ENCODE results near the gene CDC27.

- no peak for TF ChIP-seq EZH2 (IDR thresholded peaks at IDR 0.05)
- TF ChIP-seq CTCF (IDR thresholded peaks at IDR 0.05) = no peak
These were observed 12.7 kb downstream of the CDC27 start for GRCh38 chr17:47176389-47176826.

All from neural progenitor cell (in vitro differentiated cells).